Kidney (tissue), 14 donors: Measurements from ENCODE around the gene ALKAL2. TPM values are rescaled to one million over a fixed set of nuclear protein-coding genes. Genes with fewer than 3 reads are reported as not detected.

ENCODE experiments used
- DNase-seq, 5 donors: peaks; one replicate each; pipeline ENCODE4 v3.0.0-alpha.2; 2013 to 2020
- FAIRE-seq: peaks from 2 replicates; lab custom pipeline; 2012; peaks lifted over from hg19 to GRCh38; lab: Jason Lieb, UNC
- H3K27ac ChIP-seq, 2 donors: one replicate each; pipeline ENCODE4 v1.7.0; 2013; ENCODE audit warnings: low read depth in 2 of 2, low read length in 2 of 2, inconsistent platforms in 1 of 2
- H3K27me3 ChIP-seq: one replicate; pipeline ENCODE4 v1.7.1; 2013; ENCODE audit warnings: low read length, inconsistent platforms; ENCODE audit not compliant: control insufficient read depth, insufficient read depth
- H3K36me3 ChIP-seq, 3 donors: one replicate each; pipeline versions ENCODE4 v1.7.0 to v1.7.1; 2013; ENCODE audit warnings: low read length in 3 of 3, control low read depth in 1 of 3, inconsistent platforms in 1 of 3; ENCODE audit not compliant: insufficient read depth in 3 of 3, control insufficient read depth in 2 of 3
- H3K4me1 ChIP-seq, 3 donors: one replicate each; pipeline versions ENCODE4 v1.7.0 to v1.7.1; 2013; ENCODE audit warnings: low read length in 3 of 3, inconsistent platforms in 1 of 3, low read depth in 1 of 3; ENCODE audit not compliant: control insufficient read depth in 2 of 3, insufficient read depth in 2 of 3
- H3K4me3 ChIP-seq, 3 donors: one replicate each; pipeline versions ENCODE4 v1.7.0 to v1.8.1; 2013; ENCODE audit warnings: low read length in 3 of 3, control low read depth in 1 of 3, inconsistent platforms in 1 of 3
- H3K9ac ChIP-seq, 3 donors: one replicate each; pipeline versions ENCODE4 v1.7.0 to v1.7.1; 2013; ENCODE audit warnings: low read length in 3 of 3, control low read depth in 1 of 3, inconsistent platforms in 1 of 3
- H3K9me3 ChIP-seq, 3 donors: one replicate each; pipeline versions ENCODE4 v1.7.0 to v1.7.1; 2013; ENCODE audit warnings: low read length in 3 of 3, control low read depth in 1 of 3, inconsistent platforms in 1 of 3; ENCODE audit not compliant: control insufficient read depth in 2 of 3, insufficient read depth in 1 of 3
- CTCF ChIP-seq: IDR thresholded peaks from 3 replicates; pipeline ENCODE4 v1.5.1; 2012; ENCODE audit warnings: mild to moderate bottlenecking, moderate library complexity, borderline replicate concordance; ENCODE audit not compliant: insufficient read depth; ENCODE audit errors: extremely low read depth
- intact Hi-C: fragments of 100-400 bp; cut with DNase I; formaldehyde crosslinking; loops from one replicate; pipeline ENCODE4 v1.11.1; 2022
- polyA plus RNA-seq: library from polyadenylated mRNA; stranded (reverse); fragments of 350-450 nt; fragmentation: Illumina TruSeq; extraction: RNeasy Lipid Tissue Mini Kit (QIAGEN cat#74804); gene quantifications from one replicate; pipeline ENCODE4 v1.2.3, GENCODE V29; 2014; ENCODE audit warnings: low read depth, low replicate concordance; ENCODE audit not compliant: insufficient read depth
- total RNA-seq: library from RNA; stranded (reverse); fragmentation: NEBNext Ultra II Directional; extraction: Animal tissue kit (Norgen Biotek cat#: 25700); gene quantifications from one replicate; pipeline ENCODE4 v1.2.1, GENCODE V29; 2021
- donor health status: control.
- donor health status: control.
- donor health status: control.
- donor health status: control.
- donor health status: control.
- donor health status: DM: yes; HTN: yes; CAD: no.
- donor health status: Normal renal cell carcinoma (clear cell type).

ALKAL2 gene
- total and polyA plus RNA-seq, 2 donors from 2014 or later: 8.0 to 18.2 TPM

DNA sequence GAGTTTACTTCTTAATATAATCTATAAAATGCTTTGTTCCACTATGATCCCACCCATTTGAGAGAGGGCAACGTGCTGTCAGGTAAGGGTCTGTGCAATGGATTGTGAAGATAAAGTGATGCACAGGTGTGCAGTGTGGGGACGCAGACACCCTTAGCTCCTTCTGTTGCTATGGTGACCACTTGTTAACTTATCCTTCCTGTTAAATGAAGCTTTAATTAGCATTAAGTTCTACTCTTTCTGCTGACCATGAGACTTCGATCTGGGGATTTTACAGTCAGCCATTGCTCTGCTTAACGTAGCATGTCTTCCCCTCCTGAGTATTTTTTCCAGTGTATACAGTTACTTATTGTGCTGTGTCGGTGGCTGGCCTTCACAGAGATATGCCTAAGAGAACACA is 23.1 kb upstream of the ALKAL2 start:
- no peaks in the 10 kb centered on the region for H3K36me3 ChIP-seq
- H3K9ac ChIP-seq: no peak overlapping the region
- H3K4me3 ChIP-seq: no peak overlapping the region
- H3K27ac ChIP-seq: no peak overlapping the region
- FAIRE-seq (no peak), DNase-seq (peak in 2 of 5 donors; percentile 32 to 44)
- no peaks in the 10 kb centered on the region for H3K4me1 ChIP-seq
- no peak for TF ChIP-seq CTCF
- H3K9me3 ChIP-seq: no peaks in the 10 kb centered on the region
- intact Hi-C loops: no loop called here
- no peaks in the 10 kb centered on the region for H3K27me3 ChIP-seq

DNA sequence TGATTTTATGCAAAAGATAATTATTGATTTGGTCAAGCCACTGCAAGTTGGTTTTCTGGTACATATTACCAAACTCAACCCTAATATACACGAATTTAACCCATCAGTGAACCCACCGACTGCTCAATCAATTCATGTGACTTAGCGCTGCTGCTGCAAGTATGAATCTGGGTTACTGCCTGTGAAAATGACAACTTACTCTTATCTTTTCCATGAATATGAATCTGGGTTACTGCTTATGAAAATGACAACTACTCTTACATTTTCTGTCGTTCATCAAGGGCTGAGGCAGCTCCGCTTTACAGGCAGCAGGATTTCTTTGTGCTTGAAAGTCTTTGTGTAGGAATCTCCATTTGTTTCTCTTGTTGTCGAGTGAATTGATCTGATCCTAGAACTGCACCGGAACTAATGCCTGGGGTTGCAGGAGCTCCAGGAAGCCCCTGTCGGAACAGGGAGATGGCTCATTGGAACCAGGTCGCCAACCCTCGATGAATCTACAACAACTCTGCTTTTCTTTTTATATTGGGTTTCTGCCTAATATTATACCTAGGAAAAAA is 22.1 kb upstream of the ALKAL2 start:
- no peak for FAIRE-seq
- Histone ChIP-seq H3K4me3 (no peak overlapping the region), H3K9ac (no peak overlapping the region), H3K27ac (no peak overlapping the region), H3K9me3 (no peaks in the 10 kb centered on the region), H3K4me1 (no peaks in the 10 kb centered on the region), H3K27me3 (no peaks in the 10 kb centered on the region), H3K36me3 (no peaks in the 10 kb centered on the region)
- intact Hi-C loops: no loop called here
- no peak for DNase-seq
- no peak for TF ChIP-seq CTCF

- H3K27me3 ChIP-seq: no peaks in the 10 kb centered on the region
- no peaks in the 10 kb centered on the region for H3K4me1 ChIP-seq
- DNase-seq: peak in 3 of 5 donors; percentile 48 to 75 (median 63)
- no peak overlapping the region for H3K9ac ChIP-seq
- intact Hi-C loops: no loop called here
- no peak for FAIRE-seq
- TF ChIP-seq CTCF: no peak
- no peak overlapping the region for H3K27ac ChIP-seq
- H3K4me3 ChIP-seq: no peak overlapping the region
- H3K9me3 ChIP-seq: no peaks in the 10 kb centered on the region
- no peaks in the 10 kb centered on the region for H3K36me3 ChIP-seq
Observed at GRCh38 chr2:309148-309953, 21.5 kb upstream of the ALKAL2 start.
